Rectal smooth muscle tissue (tissue), 1 donor: ENCODE measurements around the gene KIR3DL1.

Experiments used
- H3K27ac ChIP-seq: one replicate; pipeline ENCODE4 v1.7.0; 2013; ENCODE audit warnings: low read depth, low read length, inconsistent platforms
- H3K27me3 ChIP-seq: one replicate; pipeline ENCODE4 v1.7.0; 2013; ENCODE audit warnings: low read length; ENCODE audit not compliant: control insufficient read depth, insufficient read depth
- H3K36me3 ChIP-seq: one replicate; pipeline ENCODE4 v1.7.0; 2013; ENCODE audit warnings: low read length; ENCODE audit not compliant: control insufficient read depth, insufficient read depth
- H3K4me1 ChIP-seq: one replicate; pipeline ENCODE4 v1.7.0; 2013; ENCODE audit warnings: low read length; ENCODE audit not compliant: control insufficient read depth, insufficient read depth
- H3K4me3 ChIP-seq: one replicate; pipeline ENCODE4 v1.7.0; 2013; ENCODE audit warnings: low read length
- H3K9ac ChIP-seq: one replicate; pipeline ENCODE4 v1.7.0; 2013; ENCODE audit warnings: low read length

Gene KIR3DL1

GRCh38 chr19:54871696-54872095, 55.4 kb downstream of the KIR3DL1 start:
- H3K4me3 ChIP-seq: no peak overlapping the region
- no peak overlapping the region for H3K27ac ChIP-seq
- no peaks in the 10 kb centered on the region for H3K4me1 ChIP-seq
- no peaks in the 10 kb centered on the region for H3K36me3 ChIP-seq
- no peaks in the 10 kb centered on the region for H3K27me3 ChIP-seq
- H3K9ac ChIP-seq: no peak overlapping the region

- no peak within 1 kb of the TSS for H3K27ac ChIP-seq
- H3K4me1 ChIP-seq: no peaks in the 10 kb centered on the region
- no peak within 1 kb of the TSS for H3K4me3 ChIP-seq
- no peaks in the 10 kb centered on the region for H3K27me3 ChIP-seq
- no peaks in the 10 kb centered on the region for H3K36me3 ChIP-seq
- H3K9ac ChIP-seq: no peak within 1 kb of the TSS
Observed at GRCh38 chr19:54873990-54874389, 57.7 kb downstream of the KIR3DL1 start, which contains the start of gene FCAR. Gene FCAR, plus strand, starts transcription at chr19:54874235. Its CDS starts 55 bp downstream, at chr19:54874290.

- no peak overlapping the region for H3K9ac ChIP-seq
- H3K36me3 ChIP-seq: no peaks in the 10 kb centered on the region
- no peak overlapping the region for H3K27ac ChIP-seq
- no peaks in the 10 kb centered on the region for H3K4me1 ChIP-seq
- no peaks in the 10 kb centered on the region for H3K27me3 ChIP-seq
- H3K4me3 ChIP-seq: no peak overlapping the region
Observed at GRCh38 chr19:54875506-54875905, 59.2 kb downstream of the KIR3DL1 start.

- Histone ChIP-seq H3K4me1 (no peaks in the 10 kb centered on the region), H3K36me3 (no peaks in the 10 kb centered on the region), H3K4me3 (no peak overlapping the region), H3K27me3 (no peaks in the 10 kb centered on the region), H3K27ac (no peak overlapping the region), H3K9ac (no peak overlapping the region)
Observed at GRCh38 chr19:54877471-54877870, 61.2 kb downstream of the KIR3DL1 start.
